B cell (primary cell): ENCODE results near the gene OR2B6. TPM values are rescaled to one million over a fixed set of nuclear protein-coding genes. Genes with fewer than 3 reads are reported as not detected.
"Not testable (repeated sequence)": the region's sequence is repeated elsewhere in the genome, so short reads cannot be mapped to it uniquely, and the experiment has no call there.

Source experiments
- ATAC-seq: fragments of 200-7000 bp; cut with Tn5 transposase; one replicate; pipeline ENCODE4 v1.10.0; 2021; ENCODE audit warnings: low read depth, mild to moderate bottlenecking, moderate number of reproducible peaks, moderate library complexity
- CTCF ChIA-PET: fragments of 350-600 bp; sonication (Branson Sonifier 250); formaldehyde crosslinking; loops from one replicate; lab custom pipeline; 2021; ENCODE audit warnings: antibody characterized with exemption, inconsistent platforms; lab: Charles Lee
- POLR2A ChIA-PET: fragments of 350-600 bp; sonication (Branson Sonifier 250); formaldehyde crosslinking; loops from one replicate; lab custom pipeline; 2021; ENCODE audit warnings: antibody characterized with exemption; lab: Charles Lee
- DNase-seq: peaks from one replicate; pipeline ENCODE4 v3.0.0; 2013
- H2AFZ ChIP-seq: 2 replicates; pipeline ENCODE4 v1.6.1; 2012; ENCODE audit warnings: mild to moderate bottlenecking, low read depth, low read length; ENCODE audit not compliant: insufficient read depth, poor library complexity, severe bottlenecking
- H3K27ac ChIP-seq, 2 donors: 1 replicate in 1 of 2; 2 replicates in 1 of 2; pipeline ENCODE4 v1.5.1; 2012 to 2013; ENCODE audit warnings: low read length in 2 of 2, mild to moderate bottlenecking in 2 of 2, moderate library complexity in 1 of 2
- H3K27me3 ChIP-seq, 4 experiments: fragments of 200-600 bp in 1 of 4; sonication (generic) in 1 of 4; replicated peaks in 1 of 4; 1 replicate in 2 of 4; 2 replicates in 2 of 4; pipeline versions ENCODE4 v1.6.1 to v1.7.0; 2013 to 2016; ENCODE audit warnings: low read length in 3 of 4, mild to moderate bottlenecking in 2 of 4, mixed read lengths in 1 of 4, moderate library complexity in 1 of 4; ENCODE audit not compliant: insufficient read depth in 4 of 4, control insufficient read depth in 3 of 4; ENCODE audit errors: control extremely low read depth in 1 of 4
- H3K36me3 ChIP-seq, 2 experiments: replicated peaks in 1 of 2; 1 replicate in 1 of 2; 2 replicates in 1 of 2; pipeline versions ENCODE4 v1.6.1 to v1.7.1; 2013; ENCODE audit warnings: low read length in 1 of 2; ENCODE audit not compliant: insufficient read depth in 2 of 2, control insufficient read depth in 1 of 2; ENCODE audit errors: control extremely low read depth in 1 of 2, extremely low read depth in 1 of 2
- H3K4me1 ChIP-seq, 2 donors: fragments of 200-600 bp in 1 of 2; sonication (generic) in 1 of 2; 1 replicate in 1 of 2; 2 replicates in 1 of 2; pipeline versions ENCODE4 v1.5.1 to v1.6.1; 2013 to 2017; ENCODE audit warnings: low read length in 2 of 2; ENCODE audit not compliant: control insufficient read depth in 2 of 2, insufficient read depth in 2 of 2
- H3K4me2 ChIP-seq: replicated peaks from 2 replicates; pipeline ENCODE3; 2012; ENCODE audit warnings: mild to moderate bottlenecking, low read depth, low read length; ENCODE audit not compliant: poor library complexity, severe bottlenecking
- H3K4me3 ChIP-seq, 5 experiments: fragments of 200-600 bp in 1 of 5; sonication (generic) in 1 of 5; 1 replicate in 3 of 5; 2 replicates in 2 of 5; pipeline versions ENCODE4 v1.5.1 to v1.7.0; 2011 to 2016; ENCODE audit warnings: low read length in 4 of 5, mild to moderate bottlenecking in 4 of 5, low read depth in 2 of 5, control low read depth in 1 of 5, moderate library complexity in 1 of 5; ENCODE audit not compliant: insufficient read depth in 1 of 5; ENCODE audit errors: control extremely low read depth in 1 of 5, extremely low read depth in 1 of 5
- H3K79me2 ChIP-seq: fragments of 200-600 bp; sonication (generic); one replicate; pipeline ENCODE4 v1.6.0; 2016; ENCODE audit warnings: low read length; ENCODE audit not compliant: control insufficient read depth, insufficient read depth
- H3K9ac ChIP-seq: fragments of 200-600 bp; sonication (generic); 2 replicates; pipeline ENCODE4 v1.6.1; 2017; ENCODE audit warnings: mild to moderate bottlenecking, low read length, moderate library complexity
- H3K9me3 ChIP-seq, 3 donors: one replicate each; pipeline versions ENCODE4 v1.6.1 to v1.7.1; 2013; ENCODE audit warnings: low read length in 2 of 3; ENCODE audit not compliant: control insufficient read depth in 2 of 3, insufficient read depth in 1 of 3; ENCODE audit errors: control extremely low read depth in 1 of 3
- H4K20me1 ChIP-seq: 2 replicates; pipeline ENCODE4 v1.6.0; 2012; ENCODE audit warnings: mild to moderate bottlenecking, low read length; ENCODE audit not compliant: insufficient read depth, control insufficient read depth, poor library complexity, severe bottlenecking
- H3K27ac Mint-ChIP-seq: one replicate; pipeline ENCODE4 v1.8.0; 2021; ENCODE audit warnings: mixed read lengths
- H3K27me3 Mint-ChIP-seq: one replicate; pipeline ENCODE4 v1.8.0; 2021; ENCODE audit warnings: mixed read lengths
- H3K4me1 Mint-ChIP-seq: one replicate; pipeline ENCODE4 v1.8.0; 2021; ENCODE audit warnings: mixed read lengths
- H3K4me3 Mint-ChIP-seq: one replicate; pipeline ENCODE4 v1.8.0; 2021; ENCODE audit warnings: mixed read lengths
- H3K9me3 Mint-ChIP-seq: one replicate; pipeline ENCODE4 v1.8.0; 2022; ENCODE audit warnings: mixed read lengths; ENCODE audit not compliant: insufficient read depth
- CTCF ChIP-seq: fragments of 200-600 bp; IDR thresholded peaks from one replicate; pipeline ENCODE4 v1.8.0; 2022; ENCODE audit warnings: antibody characterized with exemption, mild to moderate bottlenecking
- EZH2 ChIP-seq: IDR thresholded peaks from 2 replicates; pipeline ENCODE4 v1.6.1; 2012; ENCODE audit warnings: borderline replicate concordance, low read depth, mild to moderate bottlenecking, moderate library complexity, low read length; ENCODE audit not compliant: insufficient read depth, poor library complexity, severe bottlenecking
- WGBS: methylation state at CpG from one replicate; pipeline ENCODE4 v1.1.5; 2013; ENCODE audit warnings: missing lambda C conversion rate; ENCODE audit not compliant: insufficient coverage; 5-methylcytosine and 5-hydroxymethylcytosine counted together
- intact Hi-C: fragments of 100-400 bp; cut with micrococcal nuclease; formaldehyde crosslinking; loops from one replicate; pipeline ENCODE4 v1.10.0; 2022
- polyA plus RNA-seq: library from polyadenylated mRNA; depleted of rRNA; stranded (reverse); fragments of >200 nt; gene quantifications from 2 replicates; pipeline ENCODE4 v1.2.3, GENCODE V29; 2012
- total RNA-seq, 2 donors: library from RNA; stranded (reverse); fragments of 120-200 nt in 1 of 2; gene quantifications; 1 replicate in 1 of 2; 2 replicates in 1 of 2; pipeline versions ENCODE4 v1.2.3 to v1.2.4, GENCODE V29; 2013 to 2022

Gene OR2B6
- total and polyA plus RNA-seq, 2 donors (not counting 1 experiment from before 2014, with no cell fraction given), result not detected

- Mint-ChIP-seq H3K9me3 (peaks cover 5% of the 10 kb centered on the region), H3K27me3 (peaks cover 7% of the 10 kb centered on the region), H3K4me3 (no peak overlapping the region), H3K27ac (no peak overlapping the region), H3K4me1 (no peaks in the 10 kb centered on the region)
- Histone ChIP-seq H3K4me2 (no peak overlapping the region), H2AFZ (no peak overlapping the region), H3K4me3 (no peak overlapping the region), H3K27me3 (no peaks in the 10 kb centered on the region), H3K36me3 (no peaks in the 10 kb centered on the region), H3K9me3 (peaks cover 0 to 7% (median 0%) of the 10 kb centered on the region in 3 donors), H4K20me1 (no peaks in the 10 kb centered on the region), H3K79me2 (no peaks in the 10 kb centered on the region), H3K27ac (no peak overlapping the region), H3K9ac (no peak overlapping the region), H3K4me1 (no peaks in the 10 kb centered on the region)
- WGBS, result no CpG with 5 or more reads among the region's 2 CpGs
- DNase-seq, result no peak
- CTCF ChIA-PET, result no interaction called here
- intact Hi-C loops, result no loop called here
- POLR2A ChIA-PET, result no interaction called here
- TF ChIP-seq EZH2 (no peak), CTCF (no peak)
- ATAC-seq, result no peak
These were observed 25.8 kb upstream of the OR2B6 start for GRCh38 chr6:27931209-27931608.

GRCh38 chr6:27940766-27941165, 16.3 kb upstream of the OR2B6 start:
- DNase-seq (no peak), ATAC-seq (no peak)
- no peak overlapping the region for H3K9ac ChIP-seq
- CTCF ChIA-PET, result no interaction called here
- H3K27ac ChIP-seq, result no peak overlapping the region
- WGBS, result no CpG with 5 or more reads among the region's 1 CpG
- TF ChIP-seq CTCF, result no peak
- TF ChIP-seq EZH2, result no peak
- H4K20me1 ChIP-seq, result no peaks in the 10 kb centered on the region
- H2AFZ ChIP-seq, result no peak overlapping the region
- H3K27me3 ChIP-seq, result peaks cover 0 to 4% (median 0%) of the 10 kb centered on the region in 4 experiments
- H3K4me1 Mint-ChIP-seq, result no peaks in the 10 kb centered on the region
- no peaks in the 10 kb centered on the region for H3K4me1 ChIP-seq
- no peaks in the 10 kb centered on the region for H3K36me3 ChIP-seq
- no peak overlapping the region for H3K4me3 ChIP-seq
- POLR2A ChIA-PET, result no interaction called here
- intact Hi-C loops, result no loop called here
- H3K27ac Mint-ChIP-seq, result no peak overlapping the region
- H3K9me3 Mint-ChIP-seq, result no peaks in the 10 kb centered on the region
- H3K4me3 Mint-ChIP-seq, result no peak overlapping the region
- peaks cover 21% of the 10 kb centered on the region for H3K27me3 Mint-ChIP-seq
- no peaks in the 10 kb centered on the region for H3K79me2 ChIP-seq
- H3K4me2 ChIP-seq, result no peak overlapping the region
- H3K9me3 ChIP-seq, result no peaks in the 10 kb centered on the region

- WGBS, result 73% methylated on average over 6 of the region's 6 CpGs
- ATAC-seq, intact Hi-C loops, H3K4me3 ChIP-seq, H3K4me3 Mint-ChIP-seq, H2AFZ ChIP-seq, H3K9me3 Mint-ChIP-seq, H3K36me3 ChIP-seq, H3K4me1 Mint-ChIP-seq, H3K27me3 ChIP-seq, H3K4me2 ChIP-seq, H3K9me3 ChIP-seq, H3K27ac Mint-ChIP-seq, H3K79me2 ChIP-seq, H3K27ac ChIP-seq, CTCF ChIA-PET, H4K20me1 ChIP-seq, DNase-seq, POLR2A ChIA-PET, H3K4me1 ChIP-seq, H3K9ac ChIP-seq: not testable (repeated sequence)
- peaks cover 14% of the 10 kb centered on the region for H3K27me3 Mint-ChIP-seq
These were observed 14.0 kb upstream of the OR2B6 start for GRCh38 chr6:27943072-27943471.
